Right renal pelvis (tissue), 4 donors: ENCODE results near the gene ATXN1. TPM values are rescaled to one million over a fixed set of nuclear protein-coding genes. Genes with fewer than 3 reads are reported as not detected.

Source experiments
- DNase-seq, 4 donors: peaks; one replicate each; pipeline ENCODE4 v3.0.0-alpha.2; 2013; ENCODE audit warnings: low read depth in 4 of 4, low spot score in 3 of 4, missing footprints in 1 of 4
- polyA plus RNA-seq, 4 donors: library from polyadenylated mRNA; unstranded; fragments of 120-200 nt; gene quantifications; one replicate each; pipeline ENCODE4 v1.2.1, GENCODE V29; 2013; ENCODE audit not compliant: insufficient read length in 4 of 4

The ATXN1 gene
- polyA plus RNA-seq, 4 donors = 17.2 to 22.0 (median 20.8) TPM

GRCh38 chr6:16594849-16595248, 166.4 kb downstream of the ATXN1 start:
- no peak for DNase-seq

GRCh38 chr6:16592223-16592911, 168.9 kb downstream of the ATXN1 start:
- DNase-seq = no peak

- DNase-seq = no peak
Measured at GRCh38 chr6:16591396-16592222, 169.7 kb downstream of the ATXN1 start.

GRCh38 chr6:16585805-16586204, 175.5 kb downstream of the ATXN1 start:
- no peak for DNase-seq

- DNase-seq = no peak
Measured at GRCh38 chr6:16583144-16583762, 178.0 kb downstream of the ATXN1 start.

- DNase-seq = no peak
Measured at GRCh38 chr6:16582446-16583143, 178.7 kb downstream of the ATXN1 start.

- DNase-seq = no peak
Measured at GRCh38 chr6:16578695-16579285, 182.5 kb downstream of the ATXN1 start.

- DNase-seq = no peak
Measured at GRCh38 chr6:16576451-16577368, 184.6 kb downstream of the ATXN1 start.

- DNase-seq = no peak
Measured at GRCh38 chr6:16575655-16576054, 185.6 kb downstream of the ATXN1 start.

- DNase-seq = no peak
Measured at GRCh38 chr6:16572943-16573342, 188.3 kb downstream of the ATXN1 start.

- no peak for DNase-seq
Measured at GRCh38 chr6:16572317-16572716, 188.9 kb downstream of the ATXN1 start.

- no peak for DNase-seq
Measured at GRCh38 chr6:16570946-16571345, 190.3 kb downstream of the ATXN1 start.

GRCh38 chr6:16570221-16570553, 191.1 kb downstream of the ATXN1 start:
- no peak for DNase-seq

GRCh38 chr6:16568128-16568527, 193.1 kb downstream of the ATXN1 start:
- no peak for DNase-seq

GRCh38 chr6:16567071-16567470, 194.2 kb downstream of the ATXN1 start:
- no peak for DNase-seq

- no peak for DNase-seq
Measured at GRCh38 chr6:16564436-16564835, 196.8 kb downstream of the ATXN1 start.

GRCh38 chr6:16563628-16564240, 197.5 kb downstream of the ATXN1 start:
- no peak for DNase-seq

GRCh38 chr6:16562498-16562897, 198.8 kb downstream of the ATXN1 start:
- DNase-seq = no peak

GRCh38 chr6:16559071-16559470, 202.2 kb downstream of the ATXN1 start:
- no peak for DNase-seq
